ENCODE data around the gene KRTAP12-2. TPM values are rescaled to one million over a fixed set of nuclear protein-coding genes. Genes with fewer than 3 reads are reported as not detected.

Gene KRTAP12-2, protein sequence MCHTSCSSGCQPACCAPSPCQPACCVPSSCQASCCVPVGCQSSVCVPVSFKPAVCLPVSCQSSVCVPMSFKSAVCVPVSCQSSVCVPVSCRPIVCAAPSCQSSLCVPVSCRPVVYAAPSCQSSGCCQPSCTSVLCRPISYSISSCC
- total RNA-seq = not detected in 2 replicates
- long read RNA-seq = 0 reads

DNA sequence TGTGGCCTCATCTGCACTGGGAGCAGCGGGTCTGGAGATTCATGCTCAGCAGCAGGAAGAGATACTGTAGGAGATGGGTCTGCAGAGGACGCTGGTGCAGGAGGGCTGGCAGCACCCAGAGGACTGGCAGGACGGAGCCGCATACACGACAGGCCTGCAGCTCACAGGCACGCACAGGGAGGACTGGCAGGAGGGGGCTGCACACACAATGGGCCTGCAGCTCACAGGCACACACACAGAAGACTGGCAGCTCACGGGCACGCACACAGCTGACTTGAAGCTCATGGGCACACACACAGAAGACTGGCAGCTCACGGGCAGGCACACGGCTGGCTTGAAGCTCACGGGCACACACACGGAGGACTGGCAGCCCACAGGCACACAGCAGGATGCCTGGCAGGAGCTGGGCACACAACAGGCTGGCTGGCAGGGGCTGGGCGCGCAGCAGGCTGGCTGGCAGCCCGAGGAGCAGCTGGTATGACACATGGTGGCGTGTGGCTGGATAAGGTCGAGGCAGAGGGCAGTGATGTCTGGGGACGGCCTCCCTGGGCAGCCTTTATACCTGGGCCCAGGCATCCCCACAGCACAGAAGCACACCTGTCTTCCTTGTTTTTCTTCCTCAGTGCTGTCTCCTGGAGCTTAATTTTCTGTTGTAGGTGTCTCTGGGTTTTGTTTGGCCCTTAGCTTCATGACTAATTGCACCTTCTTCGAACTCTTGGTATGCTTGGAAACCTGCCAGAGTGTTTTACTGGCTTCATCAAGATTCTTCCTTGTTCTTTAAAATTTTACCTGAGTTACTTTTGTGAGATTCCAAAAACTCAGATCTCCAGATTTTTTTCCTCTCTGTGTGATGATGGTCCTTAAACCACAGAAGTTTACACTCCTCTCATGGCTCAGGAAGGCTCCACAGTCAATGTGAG, at the start of gene KRTAP12-2:
TSS of gene KRTAP12-2 (minus strand) at position 527 of the 920 bp plus-strand sequence. CDS start at position 486, 41 bp downstream.
- Mint-ChIP-seq H3K4me3 (ENCODE audit: unreplicated experiment) (no peak within 1 kb of the TSS), H3K27me3 (ENCODE audit: unreplicated experiment) (peaks cover 37% of the 10 kb centered on the region), H3K9me3 (ENCODE audit: unreplicated experiment) (peaks cover 14% of the 10 kb centered on the region), H3K27ac (ENCODE audit: unreplicated experiment) (no peak within 1 kb of the TSS), H3K36me3 (ENCODE audit: unreplicated experiment) (no peaks in the 10 kb centered on the region), H3K4me1 (ENCODE audit: unreplicated experiment) (no peaks in the 10 kb centered on the region)
- TF ChIP-seq, protein P1, sequence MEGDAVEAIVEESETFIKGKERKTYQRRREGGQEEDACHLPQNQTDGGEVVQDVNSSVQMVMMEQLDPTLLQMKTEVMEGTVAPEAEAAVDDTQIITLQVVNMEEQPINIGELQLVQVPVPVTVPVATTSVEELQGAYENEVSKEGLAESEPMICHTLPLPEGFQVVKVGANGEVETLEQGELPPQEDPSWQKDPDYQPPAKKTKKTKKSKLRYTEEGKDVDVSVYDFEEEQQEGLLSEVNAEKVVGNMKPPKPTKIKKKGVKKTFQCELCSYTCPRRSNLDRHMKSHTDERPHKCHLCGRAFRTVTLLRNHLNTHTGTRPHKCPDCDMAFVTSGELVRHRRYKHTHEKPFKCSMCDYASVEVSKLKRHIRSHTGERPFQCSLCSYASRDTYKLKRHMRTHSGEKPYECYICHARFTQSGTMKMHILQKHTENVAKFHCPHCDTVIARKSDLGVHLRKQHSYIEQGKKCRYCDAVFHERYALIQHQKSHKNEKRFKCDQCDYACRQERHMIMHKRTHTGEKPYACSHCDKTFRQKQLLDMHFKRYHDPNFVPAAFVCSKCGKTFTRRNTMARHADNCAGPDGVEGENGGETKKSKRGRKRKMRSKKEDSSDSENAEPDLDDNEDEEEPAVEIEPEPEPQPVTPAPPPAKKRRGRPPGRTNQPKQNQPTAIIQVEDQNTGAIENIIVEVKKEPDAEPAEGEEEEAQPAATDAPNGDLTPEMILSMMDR (IDR thresholded peaks at IDR 0.05) = no peak
- peak; percentile 73 for DNase-seq (ENCODE audit: extremely low spot score, unreplicated experiment)

DNA sequence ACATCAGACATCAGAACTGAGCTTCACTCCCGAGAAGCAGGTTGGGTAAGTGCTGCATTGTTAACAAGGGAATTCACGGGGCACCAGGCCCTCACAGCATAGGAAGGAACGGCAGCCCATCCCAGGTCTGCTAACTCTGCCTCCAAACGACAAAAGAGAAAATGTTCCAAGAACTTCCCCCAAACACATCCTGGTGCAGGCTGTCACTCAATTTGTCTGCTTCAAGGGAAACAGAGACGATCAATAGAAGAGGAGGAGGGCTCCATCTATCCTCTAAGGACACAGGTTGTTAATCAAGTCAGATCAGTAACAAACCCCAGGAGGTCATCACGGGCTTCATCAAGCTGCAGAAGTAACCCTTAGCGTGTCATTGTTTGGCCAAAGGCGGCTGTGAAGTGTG, 48.2 kb upstream of the KRTAP12-2 start:
- H3K36me3 Mint-ChIP-seq (ENCODE audit: unreplicated experiment) = no peaks in the 10 kb centered on the region
- TF ChIP-seq, protein P1 (IDR thresholded peaks at IDR 0.05) = no peak
- no peak overlapping the region for H3K27ac Mint-ChIP-seq (ENCODE audit: unreplicated experiment)
- no peaks in the 10 kb centered on the region for H3K9me3 Mint-ChIP-seq (ENCODE audit: unreplicated experiment)
- no peak overlapping the region for H3K4me3 Mint-ChIP-seq (ENCODE audit: unreplicated experiment)
- peaks cover 7% of the 10 kb centered on the region for H3K4me1 Mint-ChIP-seq (ENCODE audit: unreplicated experiment)
- peaks cover 72% of the 10 kb centered on the region for H3K27me3 Mint-ChIP-seq (ENCODE audit: unreplicated experiment)
- peak; percentile 11 for DNase-seq (ENCODE audit: extremely low spot score, unreplicated experiment)

DNA sequence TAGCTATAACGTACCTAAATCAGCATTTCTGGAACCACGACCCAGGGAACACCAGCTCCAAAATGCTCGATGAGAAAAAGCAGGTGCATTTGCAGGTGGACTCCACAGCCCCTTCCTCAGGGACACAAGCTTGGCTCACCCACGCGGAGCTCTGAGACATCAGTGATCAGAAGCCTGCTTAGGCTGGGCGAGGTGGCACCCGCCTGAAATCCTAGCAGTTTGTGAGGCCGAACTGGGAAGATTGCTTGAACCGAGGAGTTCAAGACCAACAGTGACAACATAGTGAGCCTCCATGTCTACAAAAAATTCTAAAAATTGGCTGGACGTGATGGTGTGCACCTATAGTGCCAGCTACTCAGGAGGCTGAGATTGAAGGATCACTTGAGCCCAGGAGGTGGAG, 47.1 kb upstream of the KRTAP12-2 start:
- peaks cover 10% of the 10 kb centered on the region for H3K4me1 Mint-ChIP-seq (ENCODE audit: unreplicated experiment)
- peak; percentile 66 for DNase-seq (ENCODE audit: extremely low spot score, unreplicated experiment)
- no peaks in the 10 kb centered on the region for H3K9me3 Mint-ChIP-seq (ENCODE audit: unreplicated experiment)
- H3K4me3 Mint-ChIP-seq (ENCODE audit: unreplicated experiment) = no peak overlapping the region
- TF ChIP-seq, protein P1 (IDR thresholded peaks at IDR 0.05) = no peak
- peaks cover 72% of the 10 kb centered on the region for H3K27me3 Mint-ChIP-seq (ENCODE audit: unreplicated experiment)
- H3K36me3 Mint-ChIP-seq (ENCODE audit: unreplicated experiment) = no peaks in the 10 kb centered on the region
- no peak overlapping the region for H3K27ac Mint-ChIP-seq (ENCODE audit: unreplicated experiment)

DNA sequence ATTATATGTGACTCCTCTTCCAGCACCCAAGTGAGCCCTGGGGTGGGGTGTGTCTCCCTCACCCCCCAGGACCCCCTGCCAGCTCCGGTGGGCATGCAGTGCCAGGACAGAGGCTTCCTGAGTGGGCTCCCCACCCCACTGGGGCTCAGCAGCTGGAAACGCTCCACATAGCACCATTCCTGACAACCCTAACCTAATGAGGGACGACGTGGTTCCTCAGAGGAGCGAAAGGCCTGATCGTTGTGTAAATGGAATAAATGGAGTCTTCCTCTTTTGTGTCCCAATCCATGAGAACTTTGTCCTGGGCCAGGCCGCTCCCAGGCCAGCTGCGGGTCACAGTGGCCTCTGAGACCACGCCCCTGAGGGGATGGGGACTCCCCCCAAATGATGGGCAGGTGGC, 46.4 kb upstream of the KRTAP12-2 start:
- Mint-ChIP-seq H3K27me3 (ENCODE audit: unreplicated experiment) (peaks cover 72% of the 10 kb centered on the region), H3K9me3 (ENCODE audit: unreplicated experiment) (no peaks in the 10 kb centered on the region), H3K36me3 (ENCODE audit: unreplicated experiment) (no peaks in the 10 kb centered on the region), H3K4me1 (ENCODE audit: unreplicated experiment) (peaks cover 9% of the 10 kb centered on the region), H3K4me3 (ENCODE audit: unreplicated experiment) (no peak overlapping the region), H3K27ac (ENCODE audit: unreplicated experiment) (no peak overlapping the region)
- DNase-seq (ENCODE audit: extremely low spot score, unreplicated experiment) = peak; percentile 69
- TF ChIP-seq, protein P1 (IDR thresholded peaks at IDR 0.05) = no peak
